Mammary epithelial cell (primary cell): ENCODE data around the gene CDC73.

ENCODE experiments used
- EZH2 ChIP-seq: IDR thresholded peaks from 2 replicates; pipeline ENCODE4 v1.6.1; 2012; ENCODE audit warnings: low read length, inconsistent platforms, borderline replicate concordance
- TF ChIP-seq, protein P1 (sequence below), 2 donors: IDR thresholded peaks in 1 of 2; conservative IDR thresholded peaks in 1 of 2; 2 replicates each; pipeline ENCODE4 v1.5.1; 2011 to 2012; ENCODE audit warnings: inconsistent platforms in 2 of 2, low read length in 2 of 2, mild to moderate bottlenecking in 2 of 2, control low read depth in 1 of 2, low read depth in 1 of 2; ENCODE audit not compliant: insufficient read depth in 1 of 2; ENCODE audit errors: extremely low read depth in 1 of 2

DNA sequence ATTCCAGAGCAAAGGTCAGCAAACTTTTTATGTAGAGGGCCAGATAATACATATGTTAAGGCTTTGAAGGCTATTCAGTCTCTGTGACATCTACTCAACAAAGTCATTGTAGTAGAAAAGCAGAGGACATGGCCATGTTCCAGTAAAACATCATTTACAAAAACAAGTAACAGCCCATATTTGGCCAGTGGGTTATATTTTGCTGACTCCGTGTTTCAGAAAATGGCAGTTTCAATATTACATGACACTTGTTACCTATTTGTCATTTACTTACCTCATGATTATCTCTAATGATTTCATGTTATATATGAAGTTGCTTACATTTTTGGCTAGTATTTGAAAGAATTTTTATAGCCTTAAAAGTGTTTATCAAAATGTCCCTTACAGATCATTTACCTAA, 182.0 kb downstream of the CDC73 start:
- TF ChIP-seq, protein P1, sequence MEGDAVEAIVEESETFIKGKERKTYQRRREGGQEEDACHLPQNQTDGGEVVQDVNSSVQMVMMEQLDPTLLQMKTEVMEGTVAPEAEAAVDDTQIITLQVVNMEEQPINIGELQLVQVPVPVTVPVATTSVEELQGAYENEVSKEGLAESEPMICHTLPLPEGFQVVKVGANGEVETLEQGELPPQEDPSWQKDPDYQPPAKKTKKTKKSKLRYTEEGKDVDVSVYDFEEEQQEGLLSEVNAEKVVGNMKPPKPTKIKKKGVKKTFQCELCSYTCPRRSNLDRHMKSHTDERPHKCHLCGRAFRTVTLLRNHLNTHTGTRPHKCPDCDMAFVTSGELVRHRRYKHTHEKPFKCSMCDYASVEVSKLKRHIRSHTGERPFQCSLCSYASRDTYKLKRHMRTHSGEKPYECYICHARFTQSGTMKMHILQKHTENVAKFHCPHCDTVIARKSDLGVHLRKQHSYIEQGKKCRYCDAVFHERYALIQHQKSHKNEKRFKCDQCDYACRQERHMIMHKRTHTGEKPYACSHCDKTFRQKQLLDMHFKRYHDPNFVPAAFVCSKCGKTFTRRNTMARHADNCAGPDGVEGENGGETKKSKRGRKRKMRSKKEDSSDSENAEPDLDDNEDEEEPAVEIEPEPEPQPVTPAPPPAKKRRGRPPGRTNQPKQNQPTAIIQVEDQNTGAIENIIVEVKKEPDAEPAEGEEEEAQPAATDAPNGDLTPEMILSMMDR (conservative IDR thresholded peaks at IDR 0.05 in 1 of 2, IDR thresholded peaks at IDR 0.05 in 1 of 2; ENCODE audit: extremely low read depth in 1 of 2, insufficient read depth in 1 of 2, low read depth in 1 of 2, low read length in 2 of 2) = no peak
- TF ChIP-seq EZH2 = no peak
